Measurements from ENCODE around the gene USP22. TPM values are rescaled to one million over a fixed set of nuclear protein-coding genes. Genes with fewer than 3 reads are reported as not detected.

Gene USP22
- total and polyA plus RNA-seq, 2 donors (not counting 3 experiments of a cell fraction or from before 2014, with no cell fraction given): 204 to 260 TPM

DNA sequence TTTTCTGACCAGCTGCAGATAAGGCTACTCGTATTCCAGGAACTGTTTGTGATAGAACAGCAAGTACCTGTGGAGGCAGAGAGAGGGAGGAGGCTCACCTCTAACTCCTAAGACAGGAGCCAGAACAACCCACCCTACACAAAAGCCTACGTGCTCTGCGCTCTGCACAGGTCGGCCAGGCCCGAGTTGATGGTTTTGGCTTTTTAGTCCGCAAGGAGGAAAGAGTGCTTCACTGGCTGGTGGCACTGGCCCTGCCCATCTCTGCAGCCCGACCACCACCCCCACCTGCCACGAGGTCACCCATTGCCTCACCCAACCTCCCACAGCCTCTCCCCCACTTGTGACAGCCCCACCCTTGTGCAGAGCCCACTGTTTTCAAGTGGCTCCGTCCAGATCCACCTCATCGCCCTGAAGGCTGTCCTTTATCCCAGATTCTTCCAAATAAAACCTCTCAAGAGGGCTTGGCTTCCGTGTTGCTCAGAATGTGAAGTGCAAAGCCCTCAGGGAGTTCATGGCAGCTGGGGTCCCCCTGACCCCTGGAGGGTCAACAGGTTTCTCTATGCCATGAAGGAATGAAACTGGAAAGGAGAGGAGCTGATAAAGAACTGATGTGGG, 39.7 kb downstream of the USP22 start:
- intact Hi-C loops (cut with micrococcal nuclease) (no loop called here), dilution Hi-C loops (cut with MboI; ENCODE audit: extremely low pct_ligation_motif_present, low sequenced_read_pairs) (no loop called here)
- peaks cover 27% of the 10 kb centered on the region for H3K79me2 ChIP-seq (ENCODE audit: control insufficient read depth, insufficient read depth, low read length)

More for the DNA sequence above, 39.7 kb downstream of the USP22 start:
- no peak overlapping the region for H2AFZ ChIP-seq (ENCODE audit: low read depth, low read length)
- H3K36me3 ChIP-seq (ENCODE audit: control insufficient read depth in 2 of 2, extremely low read depth in 1 of 2, insufficient read depth in 2 of 2, low read length in 2 of 2): peaks cover 51 to 66% of the 10 kb centered on the region in 2 experiments
- no peaks in the 10 kb centered on the region for H3K9me1 ChIP-seq (replicated peaks; ENCODE audit: control insufficient read depth, extremely low read depth, insufficient read depth, low read length)
- ChIA-PET CTCF (no interaction called here), POLR2A (interaction anchor here (0.7 kb wide), 1 partner anchor 547 kb away, joined by 5 read pairs; no protein-coding TSS in a partner anchor)
- no peak overlapping the region for H3K4me2 ChIP-seq (ENCODE audit: insufficient read depth, low read length)
- no peak overlapping the region for H3K27ac ChIP-seq (ENCODE audit: insufficient read depth, low read depth, low read length)
- no peaks in the 10 kb centered on the region for H3K27me3 ChIP-seq (ENCODE audit: control insufficient read depth in 2 of 2, insufficient read depth in 2 of 2, low read length in 2 of 2)
- no peak overlapping the region for H3K4me3 ChIP-seq (replicated peaks in 1 of 3; ENCODE audit: insufficient read depth in 1 of 3, low read depth in 1 of 3, low read length in 3 of 3)
- H3K4me1 ChIP-seq (ENCODE audit: control insufficient read depth, extremely low read depth, insufficient read depth, low read length): no peaks in the 10 kb centered on the region
- TF ChIP-seq GATA2 (IDR thresholded peaks at IDR 0.05; ENCODE audit: insufficient read depth, insufficient read length, low read depth, low read length) (no peak), MYC (IDR thresholded peaks at IDR 0.05; ENCODE audit: low read depth, low read length) (no peak), POLR2AphosphoS5 (IDR thresholded peaks at IDR 0.05; ENCODE audit: insufficient read depth, low read depth, low read length) (no peak), JUN (IDR thresholded peaks at IDR 0.05; ENCODE audit: borderline replicate concordance, insufficient read depth, insufficient read length, low read depth) (no peak), POLR2A (IDR thresholded peaks at IDR 0.05; ENCODE audit: low read depth, low read length) (no peak), EZH2 (IDR thresholded peaks at IDR 0.05; ENCODE audit: borderline replicate concordance, low read depth, low read length, severe bottlenecking) (no peak), CTCF (IDR thresholded peaks at IDR 0.05; ENCODE audit: extremely low read depth in 1 of 2, insufficient read depth in 1 of 2, low read depth in 1 of 2, low read length in 2 of 2) (no peak)
- FAIRE-seq (no peak), DNase-seq (ENCODE audit: low read depth, low spot score) (no peak)
- BruUV-seq (replicated peaks): no TSS peak
- H3K9me3 ChIP-seq (replicated peaks; ENCODE audit: control insufficient read depth, insufficient read depth, low read length): no peaks in the 10 kb centered on the region
- H4K20me1 ChIP-seq (replicated peaks; ENCODE audit: control insufficient read depth, extremely low read depth, insufficient read depth, low read length): no peaks in the 10 kb centered on the region
- H3K9ac ChIP-seq (replicated peaks; ENCODE audit: extremely low read depth, insufficient read depth, low read length): no peak overlapping the region
